ENCODE data around the gene ADAMTSL3. TPM values are rescaled to one million over a fixed set of nuclear protein-coding genes. Genes with fewer than 3 reads are reported as not detected.

The ADAMTSL3 gene
- total and polyA plus RNA-seq, 2 of the 4 experiments (the other 2 are of a cell fraction), result under 0.01 to 0.02 TPM

- Histone ChIP-seq H3K9ac (ENCODE audit: low read depth, low read length) (no peak overlapping the region), H4K91ac (ENCODE audit: insufficient read depth, low read depth, low read length) (no peak overlapping the region), H3K79me1 (ENCODE audit: low read depth in 1 of 2, low read length in 2 of 2) (no peaks in the 10 kb centered on the region), H3K4me1 (ENCODE audit: control insufficient read depth, insufficient read depth, low read length) (no peaks in the 10 kb centered on the region), H4K20me1 (ENCODE audit: insufficient read depth, low read length) (no peaks in the 10 kb centered on the region), H2BK120ac (ENCODE audit: low read depth, low read length) (no peak overlapping the region), H4K5ac (ENCODE audit: low read depth, low read length) (no peak overlapping the region), H2BK20ac (ENCODE audit: low read depth, low read length) (no peak overlapping the region), H3K27ac (ENCODE audit: insufficient read depth, low read length) (no peak overlapping the region), H3K18ac (ENCODE audit: low read depth, low read length) (no peak overlapping the region), H3K9me3 (ENCODE audit: control insufficient read depth, insufficient read depth, low read length) (no peaks in the 10 kb centered on the region), H2AFZ (replicated peaks; ENCODE audit: low read length, poor library complexity) (no peak overlapping the region), H2BK15ac (ENCODE audit: low read depth, low read length) (no peak overlapping the region), H3K56ac (ENCODE audit: extremely low read depth, insufficient read depth, low read length) (no peak overlapping the region), H3K9me1 (ENCODE audit: insufficient read depth, low read length) (no peaks in the 10 kb centered on the region), H3K36me3 (ENCODE audit: control insufficient read depth, insufficient read depth, low read length) (no peaks in the 10 kb centered on the region), H3K4me3 (ENCODE audit: insufficient read depth, low read depth, low read length) (no peak overlapping the region), H2BK5ac (ENCODE audit: low read depth, low read length, poor library complexity, severe bottlenecking) (no peak overlapping the region), H3K4ac (ENCODE audit: low read depth, low read length) (no peak overlapping the region), H3K27me3 (ENCODE audit: control insufficient read depth, insufficient read depth, low read length) (no peaks in the 10 kb centered on the region), H3K4me2 (ENCODE audit: low read depth, low read length) (no peak overlapping the region), H4K8ac (ENCODE audit: low read depth in 2 of 2, low read length in 2 of 2) (no peak overlapping the region), H2AK5ac (ENCODE audit: low read depth, low read length) (no peak overlapping the region), H3K14ac (replicated peaks; ENCODE audit: low read depth, low read length) (no peak overlapping the region), H2AK9ac (replicated peaks; ENCODE audit: low read depth, low read length, poor library complexity) (no peak overlapping the region), H3K23ac (ENCODE audit: low read depth, low read length) (no peak overlapping the region)
- ChIA-PET CTCF (interaction anchor here (0.7 to 1.2 kb wide), 2 partner anchors 12 to 31 kb away, joined by 4 read pairs; no protein-coding TSS in a partner anchor), POLR2A (ENCODE audit: unreplicated experiment) (no interaction called here)
- ATAC-seq (ENCODE audit: low read depth) (no peak), DNase-seq (no peak)
- intact Hi-C loops (cut with micrococcal nuclease), result no loop called here
- no CpG with 5 or more reads among the region's 2 CpGs for WGBS, 2 experiments (ENCODE audit: extremely low coverage in 2 of 2, insufficient read length in 1 of 2)
- no TSS peak for BruUV-seq (replicated peaks)
- in situ Hi-C loops (cut with MboI; ENCODE audit: low sequenced_read_pairs), result no loop called here
- TF ChIP-seq FOS (IDR thresholded peaks at IDR 0.05; ENCODE audit: low read depth, low read length) (no peak), CHD1 (IDR thresholded peaks at IDR 0.05; ENCODE audit: low read depth, low read length) (no peak), MAZ (IDR thresholded peaks at IDR 0.05; ENCODE audit: borderline replicate concordance, low read depth, low read length) (no peak), SMC3 (IDR thresholded peaks at IDR 0.05; ENCODE audit: low read depth, low read length) (no peak), RFX5 (IDR thresholded peaks at IDR 0.05; ENCODE audit: low read depth, low read length) (no peak), RCOR1 (IDR thresholded peaks at IDR 0.05; ENCODE audit: insufficient replicate concordance, low read length) (no peak), POLR2A (IDR thresholded peaks at IDR 0.05; ENCODE audit: low read depth, low read length) (no peak), BHLHE40 (IDR thresholded peaks at IDR 0.05; ENCODE audit: low read depth, low read length) (no peak), CTCF (conservative IDR thresholded peaks at IDR 0.05; ENCODE audit: low read depth, low read length) (no peak), MAFK (IDR thresholded peaks at IDR 0.05; ENCODE audit: low read depth, low read length) (no peak), NFE2L2 (IDR thresholded peaks at IDR 0.05; ENCODE audit: low read depth, low read length) (no peak), MXI1 (IDR thresholded peaks at IDR 0.05; ENCODE audit: borderline replicate concordance, low read depth, low read length) (no peak), CEBPB (IDR thresholded peaks at IDR 0.05; ENCODE audit: low read depth, low read length) (no peak), RAD21 (IDR thresholded peaks at IDR 0.05; ENCODE audit: low read length) (no peak)
- TF ChIP-seq, protein P1, sequence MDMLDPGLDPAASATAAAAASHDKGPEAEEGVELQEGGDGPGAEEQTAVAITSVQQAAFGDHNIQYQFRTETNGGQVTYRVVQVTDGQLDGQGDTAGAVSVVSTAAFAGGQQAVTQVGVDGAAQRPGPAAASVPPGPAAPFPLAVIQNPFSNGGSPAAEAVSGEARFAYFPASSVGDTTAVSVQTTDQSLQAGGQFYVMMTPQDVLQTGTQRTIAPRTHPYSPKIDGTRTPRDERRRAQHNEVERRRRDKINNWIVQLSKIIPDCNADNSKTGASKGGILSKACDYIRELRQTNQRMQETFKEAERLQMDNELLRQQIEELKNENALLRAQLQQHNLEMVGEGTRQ (IDR thresholded peaks at IDR 0.05; ENCODE audit: low read depth, low read length), result no peak
- TF ChIP-seq, protein P2, sequence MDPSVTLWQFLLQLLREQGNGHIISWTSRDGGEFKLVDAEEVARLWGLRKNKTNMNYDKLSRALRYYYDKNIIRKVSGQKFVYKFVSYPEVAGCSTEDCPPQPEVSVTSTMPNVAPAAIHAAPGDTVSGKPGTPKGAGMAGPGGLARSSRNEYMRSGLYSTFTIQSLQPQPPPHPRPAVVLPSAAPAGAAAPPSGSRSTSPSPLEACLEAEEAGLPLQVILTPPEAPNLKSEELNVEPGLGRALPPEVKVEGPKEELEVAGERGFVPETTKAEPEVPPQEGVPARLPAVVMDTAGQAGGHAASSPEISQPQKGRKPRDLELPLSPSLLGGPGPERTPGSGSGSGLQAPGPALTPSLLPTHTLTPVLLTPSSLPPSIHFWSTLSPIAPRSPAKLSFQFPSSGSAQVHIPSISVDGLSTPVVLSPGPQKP (IDR thresholded peaks at IDR 0.05; ENCODE audit: borderline replicate concordance, low read depth, low read length), result no peak
- dilution Hi-C loops (cut with HindIII; ENCODE audit: low sequenced_read_pairs, unreplicated experiment), result no loop called here
These were observed 339.7 kb downstream of the ADAMTSL3 start for GRCh38 chr15:83993591-83993990.
